ENCODE measurements around the gene ARHGAP44.

The ARHGAP44 gene

DNA sequence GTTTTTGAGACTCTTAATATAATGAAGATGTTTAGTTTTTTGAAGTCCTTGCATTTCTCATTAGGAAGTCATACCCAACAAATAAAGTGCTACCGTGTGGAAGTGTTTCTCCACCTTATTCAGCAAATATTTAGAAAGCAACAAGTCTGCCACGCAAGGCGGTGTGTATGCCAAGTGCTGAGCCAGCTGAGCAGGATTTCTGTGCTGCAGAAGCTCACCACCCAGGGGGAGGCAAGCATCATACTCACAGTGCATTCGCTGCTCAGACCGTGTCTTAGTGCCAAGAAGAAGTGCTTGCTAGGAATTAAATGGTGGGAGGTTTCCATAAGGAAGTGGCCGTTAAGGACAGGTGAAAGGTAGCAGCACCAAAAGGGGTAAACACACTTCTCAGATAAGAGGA is 111.2 kb downstream of the ARHGAP44 start:
- no peak for DNase-seq

DNA sequence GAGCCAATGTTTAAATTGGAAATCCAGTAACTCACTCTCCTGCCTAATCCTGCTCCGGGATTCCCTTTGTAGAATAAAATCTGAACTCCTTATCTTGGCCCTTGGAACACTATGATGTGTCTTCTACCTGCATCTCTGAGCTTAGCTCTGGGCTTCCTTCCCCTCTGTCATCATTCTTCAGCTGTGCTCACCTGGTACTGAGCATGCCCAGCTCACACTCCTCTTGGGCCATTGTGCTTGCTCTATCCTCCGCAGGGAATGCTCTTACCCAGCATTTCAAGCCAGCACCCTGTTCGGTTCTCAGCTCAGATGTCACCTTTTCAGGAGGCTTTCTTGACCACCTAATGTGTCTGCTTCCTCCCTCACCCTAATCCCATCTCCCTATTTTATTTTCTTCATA is 112.7 kb downstream of the ARHGAP44 start:
- no peak for DNase-seq

DNA sequence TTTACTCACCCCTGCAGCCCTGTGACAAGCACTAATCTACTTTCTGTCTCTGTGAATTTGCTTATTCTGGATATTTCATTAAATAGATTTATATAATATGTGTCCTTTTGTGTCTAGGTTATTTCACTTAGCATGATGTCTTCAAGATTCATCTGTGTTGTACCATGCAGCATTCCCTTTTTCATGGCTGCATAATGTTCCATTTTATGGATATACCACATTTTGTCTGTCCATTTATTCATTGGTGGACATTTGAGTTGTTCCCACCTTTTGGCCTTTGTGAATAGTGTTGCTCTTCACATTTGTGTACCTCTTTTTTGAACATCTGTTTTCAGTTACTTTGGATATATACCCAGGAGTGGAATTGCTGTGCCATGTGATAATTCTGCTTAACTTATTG is 118.2 kb downstream of the ARHGAP44 start:
- DNase-seq, result no peak

DNA sequence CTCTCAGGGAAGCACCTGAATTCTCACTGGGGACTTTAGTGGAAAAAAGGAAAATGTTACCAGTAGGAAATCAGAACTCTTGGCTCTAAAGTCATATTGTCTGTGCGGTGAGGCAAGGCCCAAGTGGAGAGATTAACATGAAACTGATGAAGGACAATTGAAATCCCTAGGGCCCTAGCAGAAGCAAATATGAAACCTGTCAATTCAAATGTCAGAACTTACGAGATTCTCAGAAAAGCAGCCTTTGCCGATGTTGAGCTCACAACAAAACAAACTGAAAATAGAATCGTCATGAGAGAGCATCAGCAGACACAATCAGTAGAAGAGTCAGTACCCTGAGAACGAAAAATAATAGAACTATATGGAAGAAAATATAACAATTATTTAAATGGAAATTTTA is 119.7 kb downstream of the ARHGAP44 start:
- no peak for DNase-seq

DNA sequence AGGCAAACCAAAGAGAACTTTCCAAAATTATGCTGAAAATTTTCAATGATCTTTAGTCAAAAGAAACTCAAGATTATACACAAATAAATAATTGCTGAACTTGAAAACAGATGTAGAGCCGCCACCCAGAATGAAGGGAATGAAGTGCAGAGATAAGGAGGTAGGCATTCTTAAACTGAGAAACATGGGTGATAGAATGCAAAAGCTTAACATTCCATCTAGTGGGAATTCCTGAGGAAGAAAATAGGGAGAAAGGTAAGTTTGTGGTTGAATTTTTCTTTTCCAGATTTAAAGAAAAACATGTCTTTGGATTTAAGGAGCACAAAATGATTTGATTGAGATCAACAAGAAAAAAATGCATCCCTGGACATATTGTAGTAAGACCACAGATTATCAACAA is 120.2 kb downstream of the ARHGAP44 start:
- no peak for DNase-seq

DNA sequence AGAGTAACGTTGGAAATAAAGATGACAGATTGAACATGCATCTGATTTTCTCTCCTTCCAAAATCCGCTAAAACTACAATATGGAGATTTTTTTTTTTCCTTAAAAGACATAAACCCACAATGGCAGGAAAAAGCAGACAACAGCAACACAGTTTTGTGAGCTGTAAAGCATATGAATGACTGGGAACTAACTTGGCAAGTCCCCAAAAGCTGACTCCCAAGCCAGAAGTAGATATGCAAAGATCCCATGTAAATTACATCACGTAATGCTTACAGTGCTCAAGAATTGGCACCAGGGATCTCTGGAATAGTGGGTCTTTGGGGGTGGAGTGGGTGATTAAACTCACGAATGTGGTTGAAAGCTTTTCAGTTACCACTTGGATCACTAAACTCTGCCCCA is 121.9 kb downstream of the ARHGAP44 start:
- no peak for DNase-seq

DNA sequence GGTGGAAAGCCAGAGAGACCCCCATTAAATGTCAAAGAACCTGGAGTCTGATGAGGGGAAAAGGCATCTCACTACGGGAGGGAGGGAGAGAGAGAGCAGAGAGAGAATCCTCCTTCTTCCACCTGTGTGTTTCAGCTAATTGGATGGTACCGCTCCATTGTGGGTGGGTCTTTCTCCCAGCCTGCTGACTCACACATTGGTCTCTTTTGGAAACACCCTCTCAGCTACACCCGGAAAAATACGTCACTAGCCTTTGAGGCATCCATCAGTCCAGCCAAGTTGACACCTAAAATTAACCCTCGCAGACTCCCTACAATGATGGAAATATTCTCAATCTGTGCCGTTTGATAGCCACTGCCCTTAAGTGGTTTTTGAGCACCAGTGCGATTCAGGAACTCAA is 128.1 kb downstream of the ARHGAP44 start:
- DNase-seq, result no peak

DNA sequence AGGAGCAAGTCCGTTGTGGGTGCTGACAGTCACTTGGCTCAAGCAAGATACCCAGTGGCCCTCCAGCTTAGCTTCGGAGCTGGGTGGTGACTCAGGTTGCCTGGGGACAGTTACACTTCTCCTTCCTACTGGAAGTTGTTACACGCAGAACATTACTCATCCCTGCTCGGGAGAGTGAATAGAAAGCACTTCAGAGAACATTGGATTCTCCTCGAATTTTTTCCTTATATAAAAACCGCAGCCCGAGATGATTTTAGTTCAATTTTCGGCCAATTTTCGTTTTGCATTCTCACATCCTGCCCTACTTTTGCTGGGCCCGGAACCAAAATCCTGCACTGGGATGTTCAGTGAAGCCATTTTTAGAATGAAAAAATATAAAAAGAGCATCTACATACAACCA is 128.8 kb downstream of the ARHGAP44 start:
- DNase-seq, result no peak

DNA sequence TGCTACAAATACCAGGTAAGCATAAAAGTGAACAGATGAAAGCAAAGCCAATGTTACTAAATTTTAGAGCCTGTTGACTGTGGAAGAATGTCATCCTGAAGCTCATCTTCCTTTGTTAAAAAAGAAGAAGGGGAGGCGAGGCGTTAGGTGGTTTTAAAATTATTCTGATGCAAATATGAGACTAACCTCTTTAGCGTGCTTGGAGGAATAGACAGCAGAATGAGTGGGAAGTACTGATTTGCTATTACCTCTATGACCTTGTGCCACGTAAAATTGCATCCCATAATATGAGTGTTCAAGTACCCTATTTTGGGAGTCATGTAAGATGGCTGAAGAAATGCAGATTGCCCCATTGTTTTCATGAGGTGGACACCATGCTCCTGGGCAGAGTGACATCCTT is 132.8 kb downstream of the ARHGAP44 start:
- DNase-seq, result no peak

DNA sequence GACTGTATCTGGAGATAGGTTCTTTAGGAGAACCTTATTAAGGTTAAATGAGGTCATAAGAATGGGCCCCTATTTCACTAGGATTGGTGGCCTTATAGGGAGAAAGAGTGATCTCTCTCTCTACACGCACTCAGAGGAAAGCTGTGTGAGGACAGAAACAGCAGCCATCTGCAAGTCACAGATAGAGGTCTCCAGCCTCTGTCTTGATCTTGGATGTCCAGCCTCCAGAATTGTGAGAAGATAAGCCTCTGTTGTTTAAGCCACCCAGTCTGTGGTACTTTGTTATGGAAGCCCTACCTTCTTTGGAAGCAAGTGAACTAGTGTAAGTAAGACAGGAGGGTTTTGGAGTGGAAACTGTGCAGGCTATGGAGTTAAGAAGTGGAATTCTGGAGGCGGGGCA is 135.3 kb downstream of the ARHGAP44 start:
- no peak for DNase-seq

DNA sequence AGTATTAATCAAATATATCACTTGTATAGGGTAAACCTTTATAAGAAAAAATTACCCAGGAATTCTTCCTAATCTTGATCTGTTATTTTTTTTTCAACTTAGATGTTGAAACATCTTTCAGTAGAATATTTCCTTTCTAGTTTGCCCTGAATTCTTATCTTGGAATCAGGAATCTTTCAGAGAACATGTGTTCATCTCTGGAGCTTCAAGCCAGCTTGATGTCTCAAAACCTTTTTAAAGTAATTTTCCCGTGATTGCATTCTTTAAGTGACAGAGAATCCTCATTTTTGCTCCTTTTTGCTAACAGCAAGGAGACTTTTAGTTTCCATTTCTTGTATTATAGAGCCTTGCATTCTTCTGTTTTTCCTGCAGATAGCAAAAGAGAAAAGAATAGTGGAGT is 137.7 kb downstream of the ARHGAP44 start:
- no peak for DNase-seq

DNA sequence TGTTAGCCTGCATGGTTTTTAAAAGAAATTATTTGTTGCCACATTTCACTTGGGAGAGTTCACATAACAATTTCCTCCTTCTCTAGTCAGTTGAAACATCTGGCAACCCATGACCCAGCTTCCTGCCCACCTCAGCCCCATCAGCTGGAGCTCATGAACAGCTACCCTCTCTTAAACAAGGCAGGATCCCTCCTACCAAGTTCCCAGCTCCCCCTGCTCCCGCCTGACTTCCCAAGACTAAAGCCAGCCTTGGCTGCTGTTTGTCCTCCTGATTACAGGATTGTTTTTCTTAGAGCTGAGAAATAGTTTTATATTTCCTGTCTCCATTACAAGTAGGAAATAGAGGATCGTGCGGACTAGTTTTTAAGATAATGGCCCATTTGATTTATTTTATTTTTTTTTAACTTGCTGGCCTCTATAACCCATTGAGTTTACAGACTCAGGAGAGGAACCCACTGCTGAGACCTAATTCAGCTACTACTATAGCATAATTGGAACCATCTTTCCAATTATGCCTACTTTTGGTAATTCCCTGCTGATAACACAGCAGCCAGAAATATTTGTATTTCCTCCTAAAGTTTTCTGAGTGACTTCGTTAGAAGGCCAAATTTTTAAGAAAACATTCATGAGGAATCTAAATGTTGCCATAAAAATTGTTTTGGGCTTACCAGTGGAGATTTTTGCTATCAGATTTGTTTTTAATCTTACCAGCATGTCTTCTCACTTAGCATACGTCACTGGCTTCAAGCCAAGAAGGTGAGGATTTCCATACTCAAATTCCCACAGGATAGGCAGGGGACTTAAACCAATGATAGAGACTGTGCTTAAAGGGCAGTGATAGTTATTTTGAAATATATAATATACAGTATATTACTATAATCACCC is 138.5 kb downstream of the ARHGAP44 start:
- DNase-seq, result no peak

DNA sequence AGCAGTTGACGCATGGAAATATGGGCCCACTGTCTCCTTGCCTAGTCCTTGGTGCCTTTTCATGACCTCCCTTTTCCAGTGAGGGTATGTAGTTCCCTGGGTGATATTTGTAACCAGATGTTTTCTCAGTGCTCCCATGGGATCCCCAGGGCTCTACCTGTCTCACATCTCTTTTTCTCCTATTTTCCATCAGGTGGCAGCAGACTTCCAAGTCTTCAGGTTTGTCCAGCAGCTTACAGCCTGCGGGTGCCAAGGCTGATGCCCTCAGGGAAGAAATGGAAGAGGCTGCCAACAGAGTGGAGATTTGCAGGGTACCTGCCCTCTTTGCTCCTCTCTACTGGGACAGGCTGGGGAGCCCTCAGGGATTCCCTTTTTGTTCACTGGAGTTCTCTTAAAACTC is 139.4 kb downstream of the ARHGAP44 start:
- DNase-seq, result no peak

DNA sequence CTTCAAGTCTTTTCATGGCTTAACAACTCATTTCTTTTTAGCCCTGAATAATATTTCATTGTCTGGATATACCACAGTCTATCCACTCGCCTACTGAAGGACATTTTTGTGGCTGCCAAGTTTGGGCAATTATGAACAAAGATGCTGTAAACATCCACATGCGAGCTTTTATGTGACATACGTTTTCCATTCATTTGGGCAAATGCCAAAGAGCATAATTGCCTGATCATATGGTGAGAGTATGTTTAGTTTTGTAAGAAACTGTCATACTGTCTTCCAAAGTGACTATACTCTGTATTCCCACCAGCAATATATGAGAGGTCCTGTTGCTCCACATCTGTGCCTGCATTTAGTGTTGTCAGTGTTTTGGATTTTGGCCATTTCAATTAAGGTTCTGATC is 147.2 kb downstream of the ARHGAP44 start:
- no peak for DNase-seq

DNA sequence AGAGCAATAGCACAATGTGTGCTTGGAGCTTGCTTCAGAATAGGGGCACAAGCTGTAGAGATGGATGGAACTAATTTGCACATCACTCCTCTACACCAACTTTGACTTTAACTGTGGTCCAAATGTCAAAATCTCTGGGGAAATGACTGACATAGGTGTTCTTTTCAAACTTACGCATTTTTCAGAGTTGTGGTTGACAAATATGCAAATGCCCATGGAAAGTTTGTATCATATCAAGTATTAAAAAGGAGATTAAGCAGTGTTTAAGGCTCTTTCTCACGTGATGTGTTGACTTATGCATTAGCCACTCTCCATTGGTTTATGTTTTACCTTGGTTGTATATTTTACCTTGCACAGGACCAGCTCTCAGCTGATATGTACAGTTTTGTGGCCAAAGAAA is 151.4 kb downstream of the ARHGAP44 start:
- no peak for DNase-seq

DNA sequence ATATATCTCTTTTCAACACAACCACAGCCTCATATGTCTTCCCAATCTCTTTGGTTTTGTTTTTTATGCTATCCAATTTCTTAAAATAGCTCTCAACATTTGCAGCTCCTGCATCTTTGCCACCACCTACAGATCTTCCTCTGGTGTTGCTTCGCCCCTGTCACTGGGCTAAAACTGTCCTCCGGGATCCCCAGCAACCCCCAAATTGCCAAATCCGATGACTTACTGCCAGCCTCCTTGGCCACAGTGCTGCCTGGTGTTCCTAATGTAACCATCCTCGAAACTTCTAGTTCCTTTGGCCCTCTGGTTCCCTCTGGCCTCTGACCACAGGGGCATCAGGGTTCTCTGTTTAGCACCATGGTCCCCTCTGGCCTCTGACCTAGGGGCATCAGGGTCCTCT is 157.7 kb downstream of the ARHGAP44 start:
- DNase-seq, result no peak

DNA sequence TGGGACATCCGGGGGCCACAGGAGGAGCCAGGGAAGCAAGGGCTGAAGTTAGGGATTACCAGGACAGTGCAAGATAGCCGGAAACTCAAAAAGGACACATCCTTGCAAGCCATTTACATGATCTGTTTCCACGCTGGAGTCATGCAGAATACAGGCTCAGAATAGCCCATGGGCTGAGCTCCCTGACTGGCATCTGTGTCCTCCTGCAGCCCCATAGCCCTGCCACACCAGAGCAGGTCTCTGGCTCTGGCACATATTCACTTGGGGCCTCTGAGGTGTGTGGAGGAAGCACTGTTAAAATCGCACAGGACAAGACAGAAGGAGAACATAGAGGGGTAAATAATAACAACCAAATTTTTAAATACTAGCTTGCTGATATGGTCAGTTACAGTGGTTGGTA is 162.7 kb downstream of the ARHGAP44 start:
- DNase-seq, result no peak

DNA sequence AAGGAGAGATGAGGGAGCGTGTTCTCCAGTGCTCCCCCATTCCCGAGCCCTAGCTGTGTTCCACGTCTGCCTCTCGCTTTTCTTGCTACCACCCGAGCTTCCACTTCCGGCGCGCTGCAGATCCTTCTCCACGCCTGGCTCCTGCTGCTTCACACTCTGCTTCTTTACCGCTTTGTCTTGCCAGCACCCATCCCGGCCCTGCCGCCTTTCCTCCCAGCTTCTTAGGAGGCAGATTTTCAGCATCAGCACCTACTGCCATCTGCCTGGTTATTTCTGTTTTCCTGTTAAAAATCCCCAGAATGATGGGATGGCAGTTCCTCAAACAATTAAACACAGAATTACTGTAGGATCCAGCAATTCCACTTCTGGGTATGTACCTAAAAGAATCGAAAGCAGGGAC is 163.9 kb downstream of the ARHGAP44 start:
- DNase-seq, result no peak

DNA sequence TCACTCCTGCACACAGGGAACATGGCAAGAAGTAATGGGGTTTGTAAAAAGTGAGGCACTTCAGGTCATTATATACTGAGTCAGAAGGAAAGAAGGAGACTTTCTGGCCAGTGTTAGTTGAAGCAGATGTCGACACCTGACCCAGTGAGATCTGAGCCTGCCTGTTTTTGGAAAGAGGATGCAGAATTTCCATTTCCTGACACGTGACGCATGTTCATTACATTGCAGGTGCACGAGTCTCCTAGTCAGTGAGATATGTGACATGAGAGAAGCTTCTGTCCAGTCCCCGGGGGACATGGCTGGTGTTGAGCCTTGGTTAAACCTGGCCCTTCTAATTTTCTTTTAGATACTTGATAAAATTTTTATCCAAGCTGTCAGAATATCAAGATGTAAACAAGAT is 166.2 kb downstream of the ARHGAP44 start:
- no peak for DNase-seq

DNA sequence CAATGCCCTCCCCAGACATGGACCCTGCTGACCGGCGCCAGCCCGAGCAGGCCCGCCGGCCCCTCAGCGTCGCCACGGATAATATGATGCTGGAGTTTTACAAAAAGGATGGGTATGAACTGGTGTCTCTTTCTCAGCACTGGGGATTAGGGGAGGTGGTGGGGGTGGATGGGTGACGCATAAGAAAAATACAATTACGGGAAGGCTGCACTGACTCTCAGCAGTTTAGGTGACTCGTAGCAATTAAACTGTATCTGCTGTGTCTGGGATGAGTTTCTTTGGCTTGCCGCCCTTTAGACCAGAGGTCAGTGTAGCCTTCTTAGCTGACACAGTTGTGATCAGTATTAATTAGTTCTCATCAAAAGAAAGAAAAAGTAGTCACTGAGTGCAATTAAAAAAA is 169.5 kb downstream of the ARHGAP44 start:
- DNase-seq, result no peak

DNA sequence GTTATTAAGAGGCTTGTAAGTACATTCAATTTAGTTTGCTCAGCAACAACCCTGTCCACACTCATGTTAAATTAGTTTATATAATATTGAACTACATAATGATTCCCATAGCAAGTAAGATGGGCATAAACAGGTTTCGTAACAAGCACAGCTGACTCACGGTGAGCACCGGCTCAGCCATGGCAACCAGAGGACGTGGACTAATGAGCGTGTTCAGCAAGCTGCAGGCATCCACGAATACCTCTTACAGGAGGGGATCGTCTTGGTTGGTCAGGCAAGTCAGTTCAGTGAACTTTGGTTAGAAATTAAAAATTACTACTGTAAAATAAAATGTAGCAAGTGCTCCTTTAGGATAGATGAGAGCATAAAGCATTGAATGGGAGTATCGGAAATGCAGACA is 170.1 kb downstream of the ARHGAP44 start:
- no peak for DNase-seq

DNA sequence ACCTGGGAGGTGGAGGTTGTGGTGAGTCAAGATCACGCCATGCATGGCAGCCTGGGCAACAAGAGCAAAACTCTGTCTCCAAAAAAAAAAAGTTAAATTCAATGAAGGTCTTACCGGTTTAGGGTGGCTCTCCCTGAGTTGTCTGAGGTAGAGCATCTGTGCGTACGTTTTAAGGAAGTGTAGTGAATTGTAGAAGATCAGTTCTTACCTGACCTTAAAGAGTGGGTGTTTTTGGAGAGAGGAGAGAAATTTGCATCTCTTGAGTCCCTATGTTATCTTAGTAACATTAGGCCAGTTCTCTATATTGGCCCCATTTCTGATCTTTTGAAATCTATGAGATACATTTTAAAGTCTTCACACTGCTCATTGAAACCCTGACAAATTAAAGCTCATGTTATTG is 172.4 kb downstream of the ARHGAP44 start:
- DNase-seq, result no peak

DNA sequence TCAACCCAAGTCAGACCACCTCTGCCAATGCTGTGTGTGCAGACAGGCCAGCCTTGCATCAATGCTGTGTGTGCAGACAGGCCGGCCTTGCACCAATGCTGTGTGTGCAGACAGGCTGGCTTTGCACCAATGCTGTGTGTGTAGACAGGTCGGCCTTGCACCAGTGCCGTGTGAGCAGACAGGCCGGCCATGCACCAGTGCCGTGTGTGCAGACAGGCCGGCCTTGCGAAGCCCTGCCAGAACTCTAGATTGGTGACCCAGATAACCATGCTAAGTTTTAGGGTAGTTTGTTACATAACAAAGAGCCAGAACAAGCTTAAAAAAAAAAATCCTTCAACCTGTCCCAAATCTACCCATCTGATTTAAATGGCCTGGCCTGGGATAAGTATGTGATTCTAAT is 174.2 kb downstream of the ARHGAP44 start:
- DNase-seq, result no peak

DNA sequence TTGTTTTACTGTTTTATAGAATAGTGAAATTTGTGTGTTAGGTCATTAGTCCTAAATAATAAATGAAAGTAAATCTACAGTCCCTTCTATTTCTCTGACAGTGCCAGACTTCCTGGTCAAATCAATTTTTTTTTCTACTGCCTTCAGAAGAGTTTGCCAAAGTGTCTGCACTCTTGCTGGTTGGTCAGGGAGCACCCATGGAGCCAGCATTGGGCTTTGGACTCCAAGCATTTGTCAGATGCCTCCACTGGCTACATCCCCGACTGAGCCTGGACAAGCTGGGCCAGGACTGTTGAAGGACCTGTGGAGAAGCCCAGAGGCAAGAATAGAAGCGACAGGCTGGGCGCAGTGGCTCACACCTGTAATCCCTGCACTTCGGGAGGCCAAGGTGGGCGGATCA is 174.9 kb downstream of the ARHGAP44 start:
- DNase-seq, result no peak

DNA sequence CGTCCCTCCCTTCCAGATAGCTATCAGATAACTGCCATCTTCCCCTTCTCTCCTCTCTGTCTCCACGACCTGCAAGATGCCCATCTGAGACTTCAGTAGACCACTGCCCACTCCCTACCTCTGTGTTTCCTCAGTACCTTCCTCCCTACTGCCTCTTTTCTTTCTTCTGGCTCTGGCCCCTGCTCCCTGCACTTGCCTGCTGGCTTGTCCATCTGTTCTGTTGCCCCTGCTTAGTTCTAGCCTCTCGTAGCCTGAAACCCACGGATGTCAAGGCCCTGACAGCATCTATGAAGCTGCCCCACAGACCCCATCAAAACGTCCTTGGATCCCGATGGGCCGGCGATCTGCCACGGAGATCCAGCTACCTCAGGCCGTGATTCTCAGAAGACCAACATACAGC is 175.5 kb downstream of the ARHGAP44 start:
- no peak for DNase-seq

All from DMS153 (cell line).